ENCODE results near the gene RBM38. TPM values are rescaled to one million over a fixed set of nuclear protein-coding genes. Genes with fewer than 3 reads are reported as not detected.

RBM38 gene
- total RNA-seq, 1 donor from 2014 or later, result 16.6 TPM

DNA sequence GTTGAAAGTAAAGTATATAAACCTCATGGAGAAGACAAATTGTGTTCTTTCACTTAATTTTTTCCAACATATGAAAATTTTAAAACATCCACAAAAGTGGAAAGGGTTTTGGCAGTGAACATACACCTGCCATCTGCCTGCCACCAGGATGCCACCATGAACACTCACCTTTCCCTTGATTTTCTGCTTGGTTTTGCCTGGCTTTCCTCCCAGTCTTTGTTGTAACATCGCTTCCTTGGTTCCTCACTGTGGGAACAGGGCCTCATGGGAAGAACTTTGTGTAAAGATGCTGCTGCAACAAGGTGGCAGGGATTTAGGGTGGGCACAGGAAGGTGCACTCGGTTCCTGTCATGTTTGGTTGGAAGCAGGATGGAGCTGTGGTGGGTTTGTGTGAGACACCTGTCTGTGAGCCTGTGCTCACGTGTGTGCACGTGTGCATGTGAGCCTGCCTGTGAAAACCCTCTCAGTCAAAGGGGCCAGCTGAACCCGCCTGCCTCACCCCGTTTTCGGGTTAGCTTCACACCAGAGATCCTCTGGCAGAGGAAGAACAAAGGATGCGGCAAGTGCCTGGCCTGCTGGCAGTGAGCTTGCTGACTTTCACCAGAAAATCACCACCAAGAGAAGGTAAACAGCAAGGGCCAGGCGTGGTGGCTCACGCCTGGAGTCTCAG is 11.0 kb upstream of the RBM38 start:
- TF ChIP-seq, protein P1, sequence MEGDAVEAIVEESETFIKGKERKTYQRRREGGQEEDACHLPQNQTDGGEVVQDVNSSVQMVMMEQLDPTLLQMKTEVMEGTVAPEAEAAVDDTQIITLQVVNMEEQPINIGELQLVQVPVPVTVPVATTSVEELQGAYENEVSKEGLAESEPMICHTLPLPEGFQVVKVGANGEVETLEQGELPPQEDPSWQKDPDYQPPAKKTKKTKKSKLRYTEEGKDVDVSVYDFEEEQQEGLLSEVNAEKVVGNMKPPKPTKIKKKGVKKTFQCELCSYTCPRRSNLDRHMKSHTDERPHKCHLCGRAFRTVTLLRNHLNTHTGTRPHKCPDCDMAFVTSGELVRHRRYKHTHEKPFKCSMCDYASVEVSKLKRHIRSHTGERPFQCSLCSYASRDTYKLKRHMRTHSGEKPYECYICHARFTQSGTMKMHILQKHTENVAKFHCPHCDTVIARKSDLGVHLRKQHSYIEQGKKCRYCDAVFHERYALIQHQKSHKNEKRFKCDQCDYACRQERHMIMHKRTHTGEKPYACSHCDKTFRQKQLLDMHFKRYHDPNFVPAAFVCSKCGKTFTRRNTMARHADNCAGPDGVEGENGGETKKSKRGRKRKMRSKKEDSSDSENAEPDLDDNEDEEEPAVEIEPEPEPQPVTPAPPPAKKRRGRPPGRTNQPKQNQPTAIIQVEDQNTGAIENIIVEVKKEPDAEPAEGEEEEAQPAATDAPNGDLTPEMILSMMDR (IDR thresholded peaks at IDR 0.05; ENCODE audit: partially characterized antibody, unreplicated experiment), result no peak
- DNase-seq, result no peak
- H3K9me3 Mint-ChIP-seq (ENCODE audit: unreplicated experiment), result no peaks in the 10 kb centered on the region
- H3K4me3 Mint-ChIP-seq (ENCODE audit: unreplicated experiment), result no peak overlapping the region
- peaks cover 2% of the 10 kb centered on the region for H3K27me3 Mint-ChIP-seq (ENCODE audit: unreplicated experiment)
- no peaks in the 10 kb centered on the region for H3K36me3 Mint-ChIP-seq (ENCODE audit: unreplicated experiment)
- no peaks in the 10 kb centered on the region for H3K4me1 Mint-ChIP-seq (ENCODE audit: low read depth, unreplicated experiment)
- H3K27ac Mint-ChIP-seq (ENCODE audit: unreplicated experiment), result no peak overlapping the region

DNA sequence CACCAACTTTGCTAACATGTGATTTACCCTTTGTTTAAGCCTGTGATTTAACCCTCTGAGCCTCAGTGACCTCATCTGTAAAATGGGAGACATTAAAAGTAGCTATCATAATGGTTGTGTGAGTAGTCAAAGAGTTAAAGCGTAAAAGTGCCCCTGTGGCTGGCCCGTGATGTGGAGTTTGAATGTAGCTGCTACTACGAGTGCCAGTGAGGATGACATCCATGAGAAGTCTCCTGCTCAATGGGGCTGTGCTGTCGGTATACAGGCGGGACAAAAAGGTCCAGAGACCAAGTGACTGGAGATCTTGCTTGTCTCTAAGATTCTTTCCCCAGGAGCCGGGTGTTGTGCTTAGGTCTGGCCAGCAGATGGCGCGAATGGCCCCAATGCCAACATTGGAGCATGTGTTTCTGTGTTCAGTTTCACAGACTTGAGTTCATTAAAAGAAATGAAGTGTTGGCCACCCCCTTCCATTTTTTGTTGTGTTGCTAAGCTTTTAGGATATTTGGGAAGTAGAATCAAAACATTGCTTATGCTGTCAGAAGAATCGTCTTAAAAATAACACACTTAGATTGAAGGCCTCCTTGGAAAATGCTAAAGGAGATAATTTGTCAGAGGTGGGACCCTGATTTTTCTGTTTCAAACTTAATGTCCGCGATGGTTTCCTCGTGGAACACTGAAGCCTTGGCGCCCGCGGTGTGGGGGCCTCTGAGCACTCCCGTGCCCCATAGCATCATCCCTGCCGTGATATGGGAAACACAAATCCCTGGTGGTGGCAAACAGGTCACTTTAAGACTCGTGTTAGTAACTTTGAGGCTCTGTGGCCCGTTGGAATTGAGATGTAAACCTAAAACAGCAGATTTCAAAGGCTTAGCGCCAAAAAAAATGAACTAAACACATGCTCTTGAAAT is 9.3 kb upstream of the RBM38 start:
- no peak overlapping the region for H3K4me3 Mint-ChIP-seq (ENCODE audit: unreplicated experiment)
- peaks cover 2% of the 10 kb centered on the region for H3K27me3 Mint-ChIP-seq (ENCODE audit: unreplicated experiment)
- H3K36me3 Mint-ChIP-seq (ENCODE audit: unreplicated experiment), result no peaks in the 10 kb centered on the region
- H3K9me3 Mint-ChIP-seq (ENCODE audit: unreplicated experiment), result no peaks in the 10 kb centered on the region
- DNase-seq, result peak; percentile 93
- H3K27ac Mint-ChIP-seq (ENCODE audit: unreplicated experiment), result no peak overlapping the region
- TF ChIP-seq, protein P1 (IDR thresholded peaks at IDR 0.05; ENCODE audit: partially characterized antibody, unreplicated experiment), result peak; percentile 87
- H3K4me1 Mint-ChIP-seq (ENCODE audit: low read depth, unreplicated experiment), result no peaks in the 10 kb centered on the region

DNA sequence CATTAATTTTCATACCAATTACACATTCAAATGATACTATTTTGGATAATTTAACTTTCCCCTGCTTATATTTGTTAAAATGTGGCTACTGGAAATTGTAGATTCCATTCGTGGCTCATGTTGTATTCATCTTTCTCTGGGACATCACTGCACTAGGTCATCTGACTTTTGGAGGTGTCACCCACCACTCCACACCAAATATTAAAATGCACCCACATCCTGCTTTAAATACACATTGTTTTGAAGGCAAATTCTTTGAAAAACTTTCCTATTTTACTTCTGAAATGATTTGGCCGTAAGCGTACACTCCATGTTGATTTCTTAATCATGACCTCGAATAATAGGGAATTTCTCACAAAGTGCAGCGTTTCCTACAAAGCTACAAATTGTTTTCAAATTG is 8.7 kb upstream of the RBM38 start:
- H3K4me1 Mint-ChIP-seq (ENCODE audit: low read depth, unreplicated experiment), result no peaks in the 10 kb centered on the region
- no peak for DNase-seq
- H3K27me3 Mint-ChIP-seq (ENCODE audit: unreplicated experiment), result peaks cover 2% of the 10 kb centered on the region
- no peak overlapping the region for H3K4me3 Mint-ChIP-seq (ENCODE audit: unreplicated experiment)
- H3K27ac Mint-ChIP-seq (ENCODE audit: unreplicated experiment), result no peak overlapping the region
- no peaks in the 10 kb centered on the region for H3K9me3 Mint-ChIP-seq (ENCODE audit: unreplicated experiment)
- TF ChIP-seq, protein P1 (IDR thresholded peaks at IDR 0.05; ENCODE audit: partially characterized antibody, unreplicated experiment), result no peak
- no peaks in the 10 kb centered on the region for H3K36me3 Mint-ChIP-seq (ENCODE audit: unreplicated experiment)

DNA sequence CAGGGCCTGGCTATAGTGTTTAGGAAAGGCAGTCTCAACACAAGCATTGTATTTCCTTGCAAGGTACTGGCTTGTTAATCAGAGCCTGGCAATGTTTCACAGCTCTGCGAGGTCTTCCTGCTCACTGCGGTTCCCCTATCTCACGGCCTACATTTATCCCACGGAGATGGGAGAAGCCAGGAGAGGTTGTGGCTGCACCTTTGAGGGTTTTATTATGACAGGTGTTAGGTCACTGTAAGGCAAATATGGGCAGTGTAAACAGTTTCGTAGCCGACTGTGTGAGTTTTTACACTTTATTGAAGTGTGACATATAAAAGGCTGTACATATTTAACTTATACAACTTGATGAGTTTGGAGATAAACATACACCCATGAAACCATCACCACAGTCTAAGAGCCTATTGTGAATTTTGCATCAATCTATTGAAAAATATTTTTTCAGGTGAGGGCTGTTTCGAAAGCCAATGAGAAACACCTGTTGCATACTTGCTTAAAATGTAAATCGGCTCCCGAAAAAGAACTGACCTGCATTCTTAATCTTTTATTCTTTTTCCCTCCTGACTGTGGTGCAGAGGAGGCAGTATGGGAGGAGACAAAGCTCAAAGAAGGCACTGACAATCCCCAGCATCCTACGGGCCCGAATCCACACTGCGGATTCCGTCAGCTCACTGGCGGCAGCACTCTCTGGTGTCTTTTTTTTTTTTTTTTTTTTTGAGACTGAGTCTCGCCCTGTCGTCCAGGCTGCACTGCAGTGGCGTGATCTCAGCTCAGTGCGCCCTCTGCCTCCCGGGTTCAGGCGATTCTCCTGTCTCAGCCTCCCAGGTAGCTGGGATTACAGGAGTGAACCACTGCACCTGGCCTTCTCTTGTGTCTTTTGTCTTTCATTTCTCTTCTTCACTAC is 7.5 kb upstream of the RBM38 start:
- Mint-ChIP-seq H3K4me3 (ENCODE audit: unreplicated experiment) (no peak overlapping the region), H3K9me3 (ENCODE audit: unreplicated experiment) (no peaks in the 10 kb centered on the region), H3K27ac (ENCODE audit: unreplicated experiment) (no peak overlapping the region), H3K27me3 (ENCODE audit: unreplicated experiment) (no peaks in the 10 kb centered on the region), H3K4me1 (ENCODE audit: low read depth, unreplicated experiment) (no peaks in the 10 kb centered on the region), H3K36me3 (ENCODE audit: unreplicated experiment) (no peaks in the 10 kb centered on the region)
- DNase-seq, result no peak
- TF ChIP-seq, protein P1 (IDR thresholded peaks at IDR 0.05; ENCODE audit: partially characterized antibody, unreplicated experiment), result no peak

All from glutamatergic neuron (in vitro differentiated cells).